ENCODE data around the gene MOB3C.

The MOB3C gene

DNA sequence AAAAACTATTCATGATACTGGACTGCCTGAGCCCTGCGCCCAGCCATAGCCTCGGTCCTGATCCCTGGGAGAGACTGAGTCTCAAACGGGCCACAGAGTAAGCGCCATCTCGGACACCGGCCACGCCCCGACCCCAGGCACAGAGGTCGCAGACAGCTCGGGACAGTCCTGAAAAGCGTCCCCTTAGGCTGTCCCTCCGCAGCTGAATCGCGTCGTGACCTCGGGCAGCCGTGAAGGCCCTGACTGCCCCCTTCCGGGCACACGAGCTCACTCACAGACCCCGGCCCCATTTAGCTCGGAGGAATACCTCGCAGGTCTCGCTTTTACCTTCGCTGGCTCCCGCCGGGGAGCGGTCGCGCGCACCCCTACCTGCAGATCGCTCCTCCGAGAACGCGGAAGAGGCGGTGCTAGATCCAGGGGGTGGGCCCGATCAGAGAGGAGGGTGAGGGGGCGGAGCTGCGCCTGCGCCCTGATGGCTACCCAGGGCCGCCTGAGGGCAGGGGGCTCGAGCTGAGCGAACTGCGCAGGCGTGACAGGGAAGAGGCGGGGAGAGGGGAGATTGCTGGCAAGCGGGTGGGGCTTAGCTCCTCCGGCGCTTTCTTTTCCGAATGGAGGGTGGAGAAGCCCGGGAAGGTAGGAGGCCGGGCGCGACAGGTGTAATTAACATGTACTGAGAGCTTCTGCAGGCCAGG, 12.6 kb downstream of the MOB3C start, which contains the start of gene MKNK1:
Gene MKNK1 (minus strand): TSS at position 411 of the 692 bp plus-strand sequence. CDS start 20,941 bp downstream, outside the sequence.
- peak; percentile 99 for DNase-seq

DNA sequence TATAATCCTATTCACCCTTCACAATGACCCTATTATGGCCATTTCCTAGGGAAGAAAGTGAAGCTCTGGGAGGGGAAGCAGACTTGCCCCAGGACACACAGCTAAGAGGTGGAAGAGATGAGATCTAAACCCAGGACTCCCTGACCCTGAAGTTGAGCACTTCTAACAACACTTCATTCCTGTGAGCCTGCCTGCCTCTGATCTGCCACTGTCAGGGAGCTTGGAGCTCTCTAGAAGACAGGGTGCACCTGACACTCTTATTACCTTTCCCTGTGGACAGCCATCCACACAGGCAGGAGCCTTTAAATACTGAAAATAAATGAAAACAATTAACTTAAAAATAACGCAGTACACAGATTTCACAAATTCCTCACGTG, 13.1 kb downstream of the MOB3C start:
- DNase-seq, result peak; percentile 27

- DNase-seq, result no peak
These were observed 15.2 kb downstream of the MOB3C start for GRCh38 chr1:46601257-46602007.

GRCh38 chr1:46599059-46599970, 17.3 kb downstream of the MOB3C start:
- no peak for DNase-seq

GRCh38 chr1:46596846-46597245, 19.8 kb downstream of the MOB3C start:
- no peak for DNase-seq

GRCh38 chr1:46596036-46596435, 20.6 kb downstream of the MOB3C start:
- DNase-seq, result no peak

DNA sequence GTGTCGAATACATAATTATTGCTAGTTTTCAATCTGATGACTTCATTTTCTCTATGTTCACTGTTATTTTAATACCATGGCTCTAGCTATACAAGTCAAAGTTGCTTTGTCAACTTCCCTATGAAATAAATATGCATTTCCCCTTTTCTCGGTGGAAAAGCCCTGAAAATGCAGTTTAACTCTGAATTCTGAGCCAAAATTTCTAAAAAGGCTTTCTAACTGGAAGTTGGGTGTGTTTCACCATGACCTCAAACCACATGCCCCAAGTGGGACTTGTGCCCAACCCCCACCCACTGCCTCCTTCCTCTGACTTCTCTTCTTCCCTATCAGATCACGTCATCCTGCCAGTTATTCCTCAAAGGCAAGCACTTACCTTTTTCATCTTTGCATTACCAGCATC, 21.5 kb downstream of the MOB3C start:
- DNase-seq, result no peak

DNA sequence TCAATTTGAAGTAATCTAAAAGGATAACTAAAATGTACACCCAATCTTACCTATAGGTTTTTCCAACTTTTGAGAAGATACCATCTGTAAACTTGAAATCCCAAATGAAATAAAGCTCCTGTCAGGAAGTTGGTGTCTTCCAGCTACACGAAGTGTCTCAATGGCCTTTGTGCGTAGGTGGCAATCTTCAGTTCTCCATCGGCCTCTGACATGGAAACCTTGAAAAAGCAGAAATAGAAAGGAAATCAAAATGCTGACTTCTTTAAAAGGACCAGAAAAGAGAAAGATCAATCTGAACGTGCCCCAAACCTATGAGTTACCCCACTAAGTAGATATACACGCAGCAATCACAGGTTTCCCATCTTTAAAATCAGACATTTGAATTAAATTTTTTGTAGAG, 22.5 kb downstream of the MOB3C start:
- DNase-seq, result no peak

GRCh38 chr1:46592823-46593222, 23.8 kb downstream of the MOB3C start:
- DNase-seq, result no peak

DNA sequence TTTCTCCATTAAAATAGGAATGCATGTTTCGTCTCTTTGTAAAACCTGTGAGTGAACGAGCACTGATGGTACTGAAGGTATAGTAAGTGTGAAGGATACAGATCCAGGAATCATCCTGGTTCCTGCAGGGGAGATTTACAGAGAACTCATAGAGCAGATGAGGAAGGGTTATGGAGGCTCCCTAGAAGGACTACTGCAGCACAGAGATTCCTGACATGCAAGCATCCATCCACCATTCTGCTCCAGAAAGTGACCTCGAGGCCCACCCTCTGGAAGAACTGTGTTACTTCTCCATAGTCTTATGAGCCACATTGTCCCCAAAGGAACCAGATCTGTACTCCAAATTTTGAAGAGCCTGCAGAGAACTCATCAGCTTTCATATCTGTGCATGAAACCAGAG, 27.1 kb downstream of the MOB3C start:
- DNase-seq, result no peak

GRCh38 chr1:46587069-46587468, 29.5 kb downstream of the MOB3C start:
- no peak for DNase-seq

GRCh38 chr1:46585312-46585938, 31.2 kb downstream of the MOB3C start:
- DNase-seq, result no peak

DNA sequence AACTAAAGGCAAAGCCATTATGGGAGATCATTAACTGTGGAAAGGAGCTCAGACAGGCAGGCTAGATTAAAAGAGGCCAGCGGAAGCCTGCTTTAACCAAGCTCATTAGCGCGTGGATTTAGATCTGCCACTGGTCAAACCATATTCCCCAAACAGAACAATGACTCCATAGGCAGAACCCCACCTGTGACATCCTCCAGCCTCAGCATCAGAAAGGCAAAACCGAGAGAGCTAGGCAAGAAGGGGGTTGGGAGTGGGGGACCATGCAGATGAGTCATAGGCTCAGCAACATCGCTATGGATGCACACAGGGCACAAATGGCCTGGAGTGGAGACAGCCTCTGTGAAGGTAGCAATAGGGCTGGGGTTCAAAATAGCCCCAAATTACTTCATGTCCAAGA, 33.1 kb downstream of the MOB3C start:
- peak; percentile 80 for DNase-seq

- DNase-seq, result peak; percentile 85
These were observed 33.6 kb downstream of the MOB3C start for GRCh38 chr1:46582972-46583371.

- DNase-seq, result no peak
These were observed 34.7 kb downstream of the MOB3C start for GRCh38 chr1:46581681-46582455.

- no peak for DNase-seq
These were observed 36.3 kb downstream of the MOB3C start for GRCh38 chr1:46580140-46580903.

DNA sequence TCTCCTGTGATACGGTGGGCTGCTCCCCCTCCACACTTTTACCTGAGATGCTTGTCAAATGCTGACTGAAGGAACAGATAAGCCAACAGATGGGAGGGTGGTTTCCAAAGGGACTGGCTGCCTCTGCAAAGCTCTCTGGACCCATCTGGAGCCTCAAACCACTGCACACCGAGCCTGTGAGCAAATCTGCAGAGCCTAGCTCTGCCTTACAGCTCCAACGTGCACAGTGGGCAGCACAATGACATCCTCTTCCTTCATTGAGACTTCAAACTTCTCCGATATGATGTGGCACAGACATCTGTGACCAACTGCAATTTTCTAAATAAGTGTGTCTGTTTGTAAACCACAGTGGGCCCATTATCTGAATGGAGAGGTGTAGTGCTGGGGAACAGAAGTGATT, 38.9 kb downstream of the MOB3C start:
- peak; percentile 83 for DNase-seq

DNA sequence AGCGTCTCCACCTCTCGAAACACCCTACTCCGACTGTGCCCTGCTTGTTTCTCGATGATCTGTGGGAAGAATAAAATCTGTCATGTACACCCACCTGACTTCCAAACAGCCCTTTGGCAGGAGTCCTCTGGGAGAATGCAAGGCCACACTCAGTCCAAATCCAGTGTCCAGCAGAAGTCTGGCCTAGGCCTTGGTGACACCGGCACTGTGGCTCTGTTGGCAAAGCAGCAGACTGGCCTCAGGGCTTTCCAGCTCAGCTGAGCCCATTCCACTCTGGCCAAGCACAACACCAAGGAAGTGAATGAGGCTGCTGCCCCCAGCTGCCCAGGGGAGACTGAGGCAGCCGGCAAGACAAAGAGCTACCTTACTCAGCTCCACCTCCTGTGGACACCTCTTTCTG, 40.0 kb downstream of the MOB3C start:
- no peak for DNase-seq

GRCh38 chr1:46575778-46576177, 40.8 kb downstream of the MOB3C start:
- peak; percentile 34 for DNase-seq

DNA sequence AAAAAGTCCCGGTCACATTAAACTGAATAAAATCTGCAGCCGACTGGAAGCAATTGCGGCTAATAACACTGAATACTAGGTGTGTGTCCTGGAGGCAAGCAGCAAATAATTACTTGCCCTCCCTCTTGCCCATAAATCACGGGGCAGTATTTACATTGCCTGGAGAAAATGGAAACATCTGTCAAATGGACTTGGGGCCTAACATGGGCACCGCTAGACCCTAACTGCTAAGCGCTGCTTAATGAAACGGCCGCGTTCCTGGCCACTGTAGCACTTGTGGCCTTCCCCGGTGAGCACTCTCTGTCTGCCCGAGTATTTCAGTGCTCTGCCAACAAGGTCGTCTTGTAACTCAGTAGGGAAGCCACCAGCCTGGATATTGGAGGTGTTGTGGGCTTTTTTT, 41.3 kb downstream of the MOB3C start:
- peak; percentile 70 for DNase-seq

GRCh38 chr1:46571691-46572225, 44.9 kb downstream of the MOB3C start:
- no peak for DNase-seq

Data from NCI-H82 (cell line).